ENCODE results near the gene DUSP1.

DNA sequence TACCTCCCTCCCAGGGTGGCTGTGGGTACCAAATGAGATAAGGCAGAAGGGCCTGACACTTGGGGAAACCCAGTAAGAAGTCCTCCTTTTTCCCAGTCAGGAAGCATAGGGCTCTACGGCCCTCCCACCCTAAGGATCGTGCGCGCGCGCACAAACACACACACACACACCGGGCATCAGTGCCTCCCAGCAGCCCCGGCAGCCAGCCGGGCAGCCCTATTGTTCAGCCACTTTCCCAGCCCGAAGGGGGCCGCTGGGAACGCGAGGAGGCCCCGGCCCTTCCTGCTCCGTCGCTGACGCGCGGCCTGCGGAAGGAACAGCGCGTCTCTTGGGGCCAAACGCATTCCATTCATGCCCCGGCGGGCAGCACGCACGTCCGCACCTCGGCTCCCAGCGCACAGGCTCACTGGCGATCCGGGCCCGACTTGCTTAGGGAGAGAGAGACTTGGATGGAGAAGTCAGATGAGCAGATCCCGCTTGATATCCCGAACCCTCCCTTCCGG is 22.6 kb downstream of the DUSP1 start:
- peak in 1 of 3 donors; percentile 21 for TF ChIP-seq POLR2A (IDR thresholded peaks at IDR 0.05)
- TF ChIP-seq, protein P1, sequence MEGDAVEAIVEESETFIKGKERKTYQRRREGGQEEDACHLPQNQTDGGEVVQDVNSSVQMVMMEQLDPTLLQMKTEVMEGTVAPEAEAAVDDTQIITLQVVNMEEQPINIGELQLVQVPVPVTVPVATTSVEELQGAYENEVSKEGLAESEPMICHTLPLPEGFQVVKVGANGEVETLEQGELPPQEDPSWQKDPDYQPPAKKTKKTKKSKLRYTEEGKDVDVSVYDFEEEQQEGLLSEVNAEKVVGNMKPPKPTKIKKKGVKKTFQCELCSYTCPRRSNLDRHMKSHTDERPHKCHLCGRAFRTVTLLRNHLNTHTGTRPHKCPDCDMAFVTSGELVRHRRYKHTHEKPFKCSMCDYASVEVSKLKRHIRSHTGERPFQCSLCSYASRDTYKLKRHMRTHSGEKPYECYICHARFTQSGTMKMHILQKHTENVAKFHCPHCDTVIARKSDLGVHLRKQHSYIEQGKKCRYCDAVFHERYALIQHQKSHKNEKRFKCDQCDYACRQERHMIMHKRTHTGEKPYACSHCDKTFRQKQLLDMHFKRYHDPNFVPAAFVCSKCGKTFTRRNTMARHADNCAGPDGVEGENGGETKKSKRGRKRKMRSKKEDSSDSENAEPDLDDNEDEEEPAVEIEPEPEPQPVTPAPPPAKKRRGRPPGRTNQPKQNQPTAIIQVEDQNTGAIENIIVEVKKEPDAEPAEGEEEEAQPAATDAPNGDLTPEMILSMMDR (IDR thresholded peaks at IDR 0.05) = no peak

Data from body of pancreas (tissue), 4 donors.